Gastrocnemius medialis (tissue), 4 donors: ENCODE data around the gene SPATS2L. TPM values are rescaled to one million over a fixed set of nuclear protein-coding genes. Genes with fewer than 3 reads are reported as not detected.

Source experiments
- ATAC-seq, 2 donors: fragments of 150-250 bp; one replicate each; pipeline ENCODE4 v1.9.1; 2016
- DNase-seq, 2 donors: peaks; one replicate each; pipeline ENCODE4 v3.0.0-alpha.2; 2019
- H3K27ac ChIP-seq, 4 donors: fragments of 200-600 bp; sonication (generic); 1 replicate in 1 of 4; 2 replicates in 3 of 4; pipeline ENCODE4 v1.5.1; 2016 to 2018; ENCODE audit warnings: mild to moderate bottlenecking in 2 of 4, moderate library complexity in 1 of 4
- H3K27me3 ChIP-seq, 3 donors: fragments of 200-600 bp; sonication (generic) in 2 of 3; 1 replicate in 1 of 3; 2 replicates in 2 of 3; pipeline versions ENCODE4 v1.5.1 to v1.6.0; 2016 to 2019; ENCODE audit warnings: mild to moderate bottlenecking in 1 of 3, moderate library complexity in 1 of 3
- H3K36me3 ChIP-seq, 2 donors: fragments of 200-600 bp; sonication (generic) in 1 of 2; one replicate each; pipeline ENCODE4 v1.5.1; 2017 to 2018
- H3K4me1 ChIP-seq, 2 donors: fragments of 200-600 bp; sonication (generic) in 1 of 2; one replicate each; pipeline ENCODE4 v1.5.1; 2016 to 2017; ENCODE audit warnings: mild to moderate bottlenecking in 2 of 2
- H3K4me3 ChIP-seq, 4 donors: fragments of 200-600 bp; sonication (generic) in 3 of 4; 1 replicate in 1 of 4; 2 replicates in 3 of 4; pipeline ENCODE4 v1.5.1; 2016 to 2019; ENCODE audit warnings: mild to moderate bottlenecking in 2 of 4
- H3K9me3 ChIP-seq, 3 donors: fragments of 200-600 bp; sonication (generic) in 2 of 3; 1 replicate in 1 of 3; 2 replicates in 2 of 3; pipeline ENCODE4 v1.5.1; 2016 to 2019
- CTCF ChIP-seq, 5 experiments: fragments of 450-650 bp in 3 of 5; fragments of 200-600 bp in 2 of 5; sonication (generic) in 2 of 5; IDR thresholded peaks in 4 of 5; conservative IDR thresholded peaks in 1 of 5; 1 replicate in 4 of 5; 2 replicates in 1 of 5; pipeline ENCODE4 v1.5.1; 2016 to 2019; ENCODE audit warnings: antibody characterized with exemption in 5 of 5, mild to moderate bottlenecking in 3 of 5, moderate library complexity in 3 of 5
- POLR2A ChIP-seq, 2 donors: fragments of 450-650 bp; IDR thresholded peaks; one replicate each; pipeline ENCODE4 v1.6.1; 2017; ENCODE audit warnings: antibody characterized with exemption in 2 of 2, mild to moderate bottlenecking in 2 of 2, moderate library complexity in 2 of 2
- in situ Hi-C, 4 donors: fragments of 200-750 bp; cut with MboI; loops; one replicate each; pipeline versions ENCODE4 v1.15.0 to v1.8.0; 2017; ENCODE audit warnings: low sequenced_read_pairs in 4 of 4
- intact Hi-C: fragments of 100-400 bp; cut with DNase I; formaldehyde crosslinking; loops from one replicate; pipeline ENCODE4 v1.15.1; 2023; ENCODE audit warnings: low total_unique reads
- total RNA-seq, 4 donors: library from RNA; depleted of rRNA; stranded (reverse); fragments of >200 nt; gene quantifications; one replicate each; pipeline versions ENCODE4 v1.1.0 to v1.2.3, GENCODE V29; 2016

SPATS2L gene
- total RNA-seq, 4 donors from 2014 or later: 34.0 to 74.2 (median 52.3) TPM

- intact Hi-C loops: no loop called here
- peaks cover 0 to 7% of the 10 kb centered on the region in 2 donors for H3K36me3 ChIP-seq
- ATAC-seq (no peak), DNase-seq (no peak)
- H3K4me3 ChIP-seq: no peak overlapping the region
- in situ Hi-C loops: loop anchor here in 3 of 4 donors (5.0 kb wide), 2 partner anchors 508 to 513 kb away; no protein-coding TSS in a partner anchor
- no peaks in the 10 kb centered on the region for H3K27me3 ChIP-seq
- H3K27ac ChIP-seq: no peak overlapping the region
- no peaks in the 10 kb centered on the region for H3K4me1 ChIP-seq
- no peak for TF ChIP-seq POLR2A (IDR thresholded peaks at IDR 0.05)
- no peak for TF ChIP-seq CTCF (IDR thresholded peaks at IDR 0.05 in 4 of 5, conservative IDR thresholded peaks at IDR 0.05 in 1 of 5)
- H3K9me3 ChIP-seq: no peaks in the 10 kb centered on the region
These were observed 178.4 kb downstream of the SPATS2L start for GRCh38 chr2:200484934-200485333.

GRCh38 chr2:200486529-200486928 lies 180.0 kb downstream of the SPATS2L start:
- intact Hi-C loops (no loop called here), in situ Hi-C loops (loop anchor here in 3 of 4 donors (5.0 kb wide), 2 partner anchors 509 to 514 kb away; no protein-coding TSS in a partner anchor)
- Histone ChIP-seq H3K4me3 (no peak overlapping the region), H3K36me3 (peaks cover 0 to 20% of the 10 kb centered on the region in 2 donors), H3K27ac (no peak overlapping the region), H3K9me3 (no peaks in the 10 kb centered on the region), H3K4me1 (no peaks in the 10 kb centered on the region), H3K27me3 (no peaks in the 10 kb centered on the region)
- DNase-seq: no peak
- TF ChIP-seq CTCF (IDR thresholded peaks at IDR 0.05 in 4 of 5, conservative IDR thresholded peaks at IDR 0.05 in 1 of 5): no peak
- no peak for TF ChIP-seq POLR2A (IDR thresholded peaks at IDR 0.05)
- no peak for ATAC-seq

- H3K27me3 ChIP-seq: no peaks in the 10 kb centered on the region
- ATAC-seq (no peak), DNase-seq (no peak)
- intact Hi-C loops: no loop called here
- peaks cover 0 to 34% of the 10 kb centered on the region in 2 donors for H3K36me3 ChIP-seq
- in situ Hi-C loops: loop anchor here in 3 of 4 donors (5.0 kb wide), 2 partner anchors 511 to 516 kb away; no protein-coding TSS in a partner anchor
- no peaks in the 10 kb centered on the region for H3K4me1 ChIP-seq
- no peak overlapping the region for H3K27ac ChIP-seq
- TF ChIP-seq POLR2A (IDR thresholded peaks at IDR 0.05): no peak
- TF ChIP-seq CTCF (IDR thresholded peaks at IDR 0.05 in 4 of 5, conservative IDR thresholded peaks at IDR 0.05 in 1 of 5): no peak
- no peak overlapping the region for H3K4me3 ChIP-seq
- H3K9me3 ChIP-seq: no peaks in the 10 kb centered on the region
These were observed 181.7 kb downstream of the SPATS2L start for GRCh38 chr2:200488169-200488568.

- intact Hi-C loops: no loop called here
These were observed 183.5 kb downstream of the SPATS2L start for GRCh38 chr2:200490001-200490400.

More at GRCh38 chr2:200490001-200490400, 183.5 kb downstream of the SPATS2L start:
- Histone ChIP-seq H3K4me1 (no peaks in the 10 kb centered on the region), H3K27me3 (no peaks in the 10 kb centered on the region), H3K4me3 (no peak overlapping the region), H3K36me3 (peaks cover 0 to 41% of the 10 kb centered on the region in 2 donors), H3K9me3 (no peaks in the 10 kb centered on the region), H3K27ac (no peak overlapping the region)
- no peak for DNase-seq
- no peak for ATAC-seq
- in situ Hi-C loops: no loop called here
- TF ChIP-seq POLR2A (IDR thresholded peaks at IDR 0.05) (no peak), CTCF (IDR thresholded peaks at IDR 0.05 in 4 of 5, conservative IDR thresholded peaks at IDR 0.05 in 1 of 5) (no peak)
